ENCODE measurements around the gene LEO1.

Gene LEO1

DNA sequence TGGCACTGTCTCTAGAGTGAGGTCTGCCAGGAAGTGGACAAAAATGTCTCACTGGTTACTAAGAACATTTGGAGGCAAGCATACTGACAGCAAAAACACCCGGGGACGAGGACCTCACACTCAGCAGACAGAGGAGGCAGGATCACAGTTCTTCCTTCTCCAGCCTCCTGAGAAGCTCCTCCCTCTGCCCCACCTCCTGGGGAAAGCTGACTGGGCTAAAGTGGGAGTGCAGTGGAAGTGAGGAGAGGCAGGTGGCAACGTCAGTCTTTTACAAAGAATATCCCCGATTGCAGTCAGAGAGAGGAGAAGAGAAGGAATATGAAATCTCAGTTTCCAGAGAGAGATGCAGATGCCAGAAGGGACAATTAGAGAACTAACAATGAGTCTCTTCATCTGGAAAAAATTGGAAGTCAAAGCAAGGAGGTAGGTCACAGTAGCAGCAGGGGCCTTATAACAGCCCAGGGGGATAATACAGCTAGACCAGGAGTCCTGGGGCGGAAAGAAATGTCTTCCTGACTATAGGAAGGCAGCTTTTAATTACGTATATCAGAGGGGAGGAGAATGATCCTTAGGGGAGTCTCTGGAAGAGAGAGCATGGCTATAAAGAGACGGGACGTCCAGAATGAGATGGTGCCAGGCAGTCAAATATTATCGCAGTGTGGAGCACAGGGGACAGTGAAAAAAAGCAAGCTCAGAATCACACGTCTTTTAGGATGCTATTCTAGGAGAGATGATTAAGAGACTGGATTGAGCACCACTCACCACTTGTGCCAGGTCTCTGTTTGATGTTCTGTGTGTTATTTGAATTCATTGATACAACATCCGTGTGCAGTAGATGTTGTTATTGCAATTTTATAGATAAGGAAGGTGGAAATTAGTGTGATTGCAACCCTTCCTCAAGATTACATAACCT lies 47.2 kb downstream of the LEO1 start:
- DNase-seq (ENCODE audit: low read depth) = no peak
- Histone ChIP-seq H3K4me3 (ENCODE audit: low read length) (no peak overlapping the region), H3K36me3 (ENCODE audit: control insufficient read depth, insufficient read depth, low read length, severe bottlenecking) (peaks cover 31% of the 10 kb centered on the region), H3K9ac (ENCODE audit: low read length) (no peak overlapping the region), H3K4me1 (ENCODE audit: control insufficient read depth, insufficient read depth, low read length) (no peaks in the 10 kb centered on the region), H3K27me3 (replicated peaks; ENCODE audit: control insufficient read depth, insufficient read depth, low read length) (no peaks in the 10 kb centered on the region), H3K9me3 (ENCODE audit: control insufficient read depth, low read length) (no peaks in the 10 kb centered on the region)

DNA sequence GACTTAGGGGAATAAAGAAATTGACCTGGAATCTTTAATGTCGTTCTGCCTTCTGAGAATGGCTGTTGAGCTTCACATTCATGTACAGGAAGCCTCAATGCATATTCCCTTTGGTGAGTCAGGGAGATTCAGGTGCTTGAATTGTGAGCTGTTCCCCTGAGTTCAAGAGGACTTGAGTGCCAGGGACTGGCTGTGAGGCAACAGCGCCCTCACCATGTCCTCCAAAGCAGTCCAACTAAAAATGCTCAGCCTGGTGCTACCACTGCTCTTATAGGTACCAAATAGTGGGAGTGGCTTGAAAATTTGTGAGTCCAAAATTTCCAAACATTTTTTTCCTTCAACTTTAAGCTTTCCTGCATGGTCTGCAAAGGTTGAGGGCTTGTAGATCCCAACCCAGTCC lies 54.1 kb downstream of the LEO1 start:
- H3K27me3 ChIP-seq (replicated peaks; ENCODE audit: control insufficient read depth, insufficient read depth, low read length) = no peaks in the 10 kb centered on the region
- no peak overlapping the region for H3K9ac ChIP-seq (ENCODE audit: low read length)
- H3K4me1 ChIP-seq (ENCODE audit: control insufficient read depth, insufficient read depth, low read length) = no peaks in the 10 kb centered on the region
- H3K4me3 ChIP-seq (ENCODE audit: low read length) = no peak overlapping the region
- H3K9me3 ChIP-seq (ENCODE audit: control insufficient read depth, low read length) = no peaks in the 10 kb centered on the region
- peak; percentile 22 for DNase-seq (ENCODE audit: low read depth)
- H3K36me3 ChIP-seq (ENCODE audit: control insufficient read depth, insufficient read depth, low read length, severe bottlenecking) = peaks cover 45% of the 10 kb centered on the region

- Histone ChIP-seq H3K4me1 (ENCODE audit: control insufficient read depth, insufficient read depth, low read length) (peaks cover 26% of the 10 kb centered on the region), H3K9ac (ENCODE audit: low read length) (no peak overlapping the region), H3K4me3 (ENCODE audit: low read length) (no peak overlapping the region), H3K9me3 (ENCODE audit: control insufficient read depth, low read length) (no peaks in the 10 kb centered on the region), H3K36me3 (ENCODE audit: control insufficient read depth, insufficient read depth, low read length, severe bottlenecking) (peaks cover 40% of the 10 kb centered on the region), H3K27me3 (replicated peaks; ENCODE audit: control insufficient read depth, insufficient read depth, low read length) (no peaks in the 10 kb centered on the region)
- no peak for DNase-seq (ENCODE audit: low read depth)
These were observed 59.0 kb downstream of the LEO1 start for GRCh38 chr15:51912528-51912927.

DNA sequence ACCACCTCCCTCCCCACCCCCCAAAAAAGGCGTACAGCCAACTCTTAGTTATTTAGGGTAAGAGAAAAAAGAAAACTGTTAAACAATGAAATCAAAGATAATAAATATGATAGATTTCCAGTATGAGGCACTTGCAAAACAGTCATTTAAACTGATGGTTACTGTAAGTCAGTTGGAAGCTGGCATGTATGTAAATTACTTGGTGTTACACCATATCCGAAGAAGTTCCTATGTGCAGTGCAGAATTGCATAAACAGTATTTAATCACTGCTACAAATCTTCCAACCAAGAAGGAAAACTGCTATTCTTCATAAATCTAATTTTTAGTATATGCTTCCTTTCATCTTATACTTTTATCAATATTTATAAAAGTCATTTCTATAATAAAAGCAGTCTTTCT lies 62.0 kb downstream of the LEO1 start:
- Histone ChIP-seq H3K4me1 (ENCODE audit: control insufficient read depth, insufficient read depth, low read length) (peaks cover 31% of the 10 kb centered on the region), H3K9me3 (ENCODE audit: control insufficient read depth, low read length) (no peaks in the 10 kb centered on the region), H3K36me3 (ENCODE audit: control insufficient read depth, insufficient read depth, low read length, severe bottlenecking) (peaks cover 29% of the 10 kb centered on the region), H3K9ac (ENCODE audit: low read length) (no peak overlapping the region), H3K27me3 (replicated peaks; ENCODE audit: control insufficient read depth, insufficient read depth, low read length) (no peaks in the 10 kb centered on the region), H3K4me3 (ENCODE audit: low read length) (no peak overlapping the region)
- DNase-seq (ENCODE audit: low read depth) = peak; percentile 32

DNA sequence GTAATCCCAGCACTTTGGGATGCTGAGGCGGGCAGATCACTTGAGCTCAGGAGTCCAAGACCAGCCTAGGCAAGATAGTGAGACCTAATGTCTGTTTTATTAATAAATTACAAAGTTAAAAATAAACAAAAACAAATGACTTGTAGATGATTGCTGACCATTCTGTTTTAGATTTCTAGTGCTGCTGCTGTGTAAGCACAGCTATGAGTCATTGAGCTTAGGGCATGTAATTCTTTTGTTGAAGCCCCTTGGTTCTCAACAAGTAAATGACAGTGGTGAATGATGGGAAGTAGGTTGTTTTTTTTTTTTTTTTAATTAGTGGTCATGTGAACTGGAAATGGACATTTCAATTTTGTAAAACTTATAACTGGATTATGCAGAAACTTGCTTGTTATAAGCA lies 63.3 kb downstream of the LEO1 start:
- H3K27me3 ChIP-seq (replicated peaks; ENCODE audit: control insufficient read depth, insufficient read depth, low read length) = no peaks in the 10 kb centered on the region
- no peak overlapping the region for H3K9ac ChIP-seq (ENCODE audit: low read length)
- H3K4me3 ChIP-seq (ENCODE audit: low read length) = no peak overlapping the region
- peaks cover 33% of the 10 kb centered on the region for H3K36me3 ChIP-seq (ENCODE audit: control insufficient read depth, insufficient read depth, low read length, severe bottlenecking)
- H3K9me3 ChIP-seq (ENCODE audit: control insufficient read depth, low read length) = no peaks in the 10 kb centered on the region
- H3K4me1 ChIP-seq (ENCODE audit: control insufficient read depth, insufficient read depth, low read length) = peaks cover 31% of the 10 kb centered on the region
- peak; percentile 30 for DNase-seq (ENCODE audit: low read depth)

- Histone ChIP-seq H3K36me3 (ENCODE audit: control insufficient read depth, insufficient read depth, low read length, severe bottlenecking) (peaks cover 31% of the 10 kb centered on the region), H3K4me3 (ENCODE audit: low read length) (no peak overlapping the region), H3K4me1 (ENCODE audit: control insufficient read depth, insufficient read depth, low read length) (peaks cover 31% of the 10 kb centered on the region), H3K9ac (ENCODE audit: low read length) (no peak overlapping the region), H3K27me3 (replicated peaks; ENCODE audit: control insufficient read depth, insufficient read depth, low read length) (no peaks in the 10 kb centered on the region), H3K9me3 (ENCODE audit: control insufficient read depth, low read length) (no peaks in the 10 kb centered on the region)
- peak; percentile 3 for DNase-seq (ENCODE audit: low read depth)
These were observed 64.3 kb downstream of the LEO1 start for GRCh38 chr15:51907136-51907862.

- H3K4me1 ChIP-seq (ENCODE audit: control insufficient read depth, insufficient read depth, low read length) = peaks cover 25% of the 10 kb centered on the region
- no peak overlapping the region for H3K4me3 ChIP-seq (ENCODE audit: low read length)
- DNase-seq (ENCODE audit: low read depth) = no peak
- H3K9ac ChIP-seq (ENCODE audit: low read length) = no peak overlapping the region
- H3K36me3 ChIP-seq (ENCODE audit: control insufficient read depth, insufficient read depth, low read length, severe bottlenecking) = peaks cover 48% of the 10 kb centered on the region
- no peaks in the 10 kb centered on the region for H3K27me3 ChIP-seq (replicated peaks; ENCODE audit: control insufficient read depth, insufficient read depth, low read length)
- H3K9me3 ChIP-seq (ENCODE audit: control insufficient read depth, low read length) = no peaks in the 10 kb centered on the region
These were observed 66.6 kb downstream of the LEO1 start for GRCh38 chr15:51904931-51905330.

DNA sequence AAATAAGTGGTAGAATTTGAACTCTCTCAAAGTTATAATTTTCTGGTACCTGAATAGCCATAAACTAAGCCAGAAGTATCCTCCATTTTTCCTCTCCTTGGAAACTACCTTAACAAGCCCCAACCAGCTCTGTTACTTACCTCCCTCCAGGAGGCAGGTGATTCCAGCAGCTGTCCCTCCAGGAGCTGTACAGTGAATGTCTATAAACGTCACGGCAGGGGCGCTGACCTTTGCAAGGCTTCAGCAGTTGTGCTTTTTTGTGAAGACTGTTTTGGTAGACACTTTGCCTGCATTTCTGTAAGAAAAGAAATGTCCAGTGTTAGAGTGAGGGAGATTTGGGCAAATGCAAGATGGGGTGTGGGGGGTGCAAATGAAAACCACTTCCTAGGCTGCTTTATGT lies 67.2 kb downstream of the LEO1 start:
- no peak overlapping the region for H3K9ac ChIP-seq (ENCODE audit: low read length)
- H3K36me3 ChIP-seq (ENCODE audit: control insufficient read depth, insufficient read depth, low read length, severe bottlenecking) = peaks cover 44% of the 10 kb centered on the region
- no peak for DNase-seq (ENCODE audit: low read depth)
- H3K27me3 ChIP-seq (replicated peaks; ENCODE audit: control insufficient read depth, insufficient read depth, low read length) = no peaks in the 10 kb centered on the region
- no peaks in the 10 kb centered on the region for H3K9me3 ChIP-seq (ENCODE audit: control insufficient read depth, low read length)
- peaks cover 20% of the 10 kb centered on the region for H3K4me1 ChIP-seq (ENCODE audit: control insufficient read depth, insufficient read depth, low read length)
- no peak overlapping the region for H3K4me3 ChIP-seq (ENCODE audit: low read length)

DNA sequence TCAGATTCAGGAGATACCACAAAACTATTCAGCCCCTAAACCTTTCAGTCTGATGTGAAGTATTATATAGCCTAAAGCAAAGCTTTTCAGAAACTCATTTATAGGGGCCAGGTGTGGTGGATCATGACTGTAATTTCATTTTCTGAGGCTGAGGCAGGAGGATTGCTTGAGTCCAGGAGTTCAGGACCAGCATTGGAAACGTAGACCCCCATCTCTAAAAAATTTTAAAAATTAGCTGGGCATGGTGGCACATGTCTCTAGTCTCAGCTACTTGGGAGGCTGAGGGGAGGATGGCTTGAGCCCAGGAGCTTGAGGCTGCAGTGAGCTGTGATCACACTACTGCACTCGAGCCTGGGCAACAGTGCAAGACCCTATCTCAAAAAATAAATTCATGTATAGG lies 82.1 kb downstream of the LEO1 start:
- H3K27me3 ChIP-seq (replicated peaks; ENCODE audit: control insufficient read depth, insufficient read depth, low read length) = no peaks in the 10 kb centered on the region
- peaks cover 10% of the 10 kb centered on the region for H3K4me1 ChIP-seq (ENCODE audit: control insufficient read depth, insufficient read depth, low read length)
- DNase-seq (ENCODE audit: low read depth) = no peak
- no peaks in the 10 kb centered on the region for H3K9me3 ChIP-seq (ENCODE audit: control insufficient read depth, low read length)
- no peak overlapping the region for H3K4me3 ChIP-seq (ENCODE audit: low read length)
- H3K9ac ChIP-seq (ENCODE audit: low read length) = no peak overlapping the region
- peaks cover 20% of the 10 kb centered on the region for H3K36me3 ChIP-seq (ENCODE audit: control insufficient read depth, insufficient read depth, low read length, severe bottlenecking)

DNA sequence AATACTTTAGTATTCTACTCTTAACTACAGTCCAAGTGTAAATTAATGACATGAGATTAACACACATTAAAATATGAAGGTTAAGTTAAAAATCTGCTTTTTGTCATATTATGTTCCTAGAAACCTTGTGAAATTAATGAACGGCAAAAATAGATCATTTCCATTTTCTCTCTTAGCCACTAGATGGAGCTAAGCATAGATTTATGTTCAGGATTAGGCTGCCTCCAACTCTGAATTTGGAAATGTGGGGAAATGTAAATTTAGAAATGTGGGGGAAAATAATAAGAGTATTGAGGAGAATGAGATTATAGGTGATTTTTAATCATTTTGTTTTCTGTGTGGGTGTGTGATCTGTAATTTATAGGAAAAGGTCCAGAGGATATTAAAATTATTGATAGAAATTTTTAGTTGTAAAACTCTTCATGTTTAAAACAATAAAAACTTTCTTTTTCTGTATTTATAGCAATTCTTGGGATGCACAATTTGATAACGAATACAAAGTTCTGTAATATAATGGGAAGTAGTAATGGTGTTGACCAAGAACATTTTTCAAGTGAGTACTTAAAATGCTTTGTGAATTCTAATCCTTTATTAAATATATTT lies 82.9 kb downstream of the LEO1 start:
- DNase-seq (ENCODE audit: low read depth) = peak; percentile 77

More for the DNA sequence above, 82.9 kb downstream of the LEO1 start:
- H3K9me3 ChIP-seq (ENCODE audit: control insufficient read depth, low read length) = no peaks in the 10 kb centered on the region
- no peak overlapping the region for H3K4me3 ChIP-seq (ENCODE audit: low read length)
- peaks cover 12% of the 10 kb centered on the region for H3K36me3 ChIP-seq (ENCODE audit: control insufficient read depth, insufficient read depth, low read length, severe bottlenecking)
- H3K4me1 ChIP-seq (ENCODE audit: control insufficient read depth, insufficient read depth, low read length) = peaks cover 18% of the 10 kb centered on the region
- peak overlapping the region; percentile 8 for H3K9ac ChIP-seq (ENCODE audit: low read length)
- H3K27me3 ChIP-seq (replicated peaks; ENCODE audit: control insufficient read depth, insufficient read depth, low read length) = no peaks in the 10 kb centered on the region

Data from adipocyte (in vitro differentiated cells).